GM21786 (cell line): ENCODE data around the gene PYGM.
"Not testable (repeated sequence)": the region's sequence is repeated elsewhere in the genome, so short reads cannot be mapped to it uniquely, and the experiment has no call there.

Experiments used
- ATAC-seq: cut with Tn5 transposase; IDR thresholded peaks from one replicate; pipeline ENCODE4 v1.9.1; 2021; ENCODE audit not compliant: unreplicated experiment

The PYGM gene

GRCh38 chr11:64718780-64719124 is 41.0 kb downstream of the PYGM start:
- ATAC-seq: no peak

DNA sequence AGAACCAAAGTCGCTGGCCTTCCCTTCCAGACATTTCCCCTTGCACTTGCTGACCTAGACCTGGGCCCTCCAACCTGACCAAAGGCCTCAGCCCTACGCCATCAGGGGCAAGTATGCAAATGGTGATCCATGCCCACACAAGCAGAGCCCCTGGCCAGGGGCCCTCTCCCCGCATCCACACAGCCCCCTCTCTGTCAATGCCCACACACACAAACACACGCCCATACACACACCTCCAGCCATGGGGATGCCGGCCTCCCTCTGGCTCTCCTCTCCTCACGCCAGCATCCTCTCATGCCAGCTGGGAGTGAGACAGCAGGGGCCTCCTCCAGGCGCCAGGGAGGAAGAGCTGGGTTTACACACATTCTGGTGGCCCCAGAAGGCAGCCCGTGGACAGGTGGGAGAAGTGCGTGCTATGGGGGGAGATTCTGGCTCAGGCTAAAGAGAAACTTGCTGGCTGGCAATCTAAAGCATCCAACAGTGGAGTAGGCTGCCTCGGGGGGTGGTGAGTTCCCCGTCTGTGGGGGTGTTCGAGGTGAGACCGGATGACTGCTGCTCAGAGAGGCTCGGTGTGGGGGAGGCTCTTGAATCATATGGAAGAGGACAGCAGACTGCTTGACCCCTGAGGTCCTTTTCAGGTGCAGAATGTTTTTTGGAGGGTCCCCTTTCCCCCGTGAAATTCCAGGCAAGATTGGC is 41.5 kb downstream of the PYGM start:
- no peak for ATAC-seq

DNA sequence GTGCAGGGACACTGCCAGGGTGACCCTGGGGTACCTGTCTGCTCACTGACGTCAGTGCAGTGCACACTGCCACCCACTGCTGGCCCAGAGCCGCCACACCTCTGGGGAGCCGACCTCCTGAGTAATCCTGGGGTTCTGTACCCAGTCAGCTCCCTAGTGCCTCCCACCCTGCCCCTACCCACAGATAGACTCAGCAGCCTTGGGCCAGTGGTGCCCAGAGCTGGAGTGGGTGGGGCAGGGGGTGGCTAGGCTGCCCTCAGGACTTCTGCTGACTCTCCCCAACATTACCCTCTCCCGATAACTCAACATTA is 42.6 kb downstream of the PYGM start:
- no peak for ATAC-seq

DNA sequence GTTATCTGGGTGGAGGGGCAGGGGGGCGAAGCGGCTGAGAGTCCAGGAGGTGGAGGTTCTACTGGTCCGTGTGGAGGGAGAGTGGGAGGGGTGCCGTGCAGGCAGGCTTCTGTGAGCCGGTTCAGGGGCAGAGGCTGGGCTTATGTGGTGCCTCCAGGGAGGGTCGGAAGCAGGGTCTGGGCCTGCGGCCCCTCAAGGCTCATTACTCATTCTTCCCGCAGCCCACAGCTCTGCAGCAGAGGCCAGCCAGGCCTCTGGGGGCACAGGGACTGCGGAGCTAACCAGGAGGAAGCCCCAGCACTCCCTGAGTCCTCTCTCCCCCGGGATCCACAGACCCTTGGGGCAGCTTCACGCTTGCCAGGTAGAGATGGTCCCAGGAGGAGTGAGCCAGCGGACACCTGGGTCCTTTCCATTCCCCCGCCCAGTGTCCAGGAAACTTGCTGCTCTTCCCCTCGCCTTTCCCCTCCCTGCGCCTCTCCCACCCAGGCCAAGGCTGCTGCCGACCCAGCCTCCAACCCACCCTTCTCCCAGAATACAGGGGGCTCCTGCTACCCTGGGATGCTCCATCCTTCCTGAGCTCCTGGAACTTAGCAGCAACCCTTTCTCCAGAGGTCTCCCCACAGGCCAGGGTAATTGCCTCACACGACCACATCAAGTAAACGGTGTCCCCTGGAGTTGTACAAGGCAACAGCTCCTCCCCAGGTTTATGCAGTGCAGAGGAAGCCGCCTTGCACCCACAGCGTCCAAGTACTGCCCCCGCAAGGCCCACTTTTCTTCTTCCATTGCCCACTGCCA is 43.1 kb downstream of the PYGM start:
- no peak for ATAC-seq

DNA sequence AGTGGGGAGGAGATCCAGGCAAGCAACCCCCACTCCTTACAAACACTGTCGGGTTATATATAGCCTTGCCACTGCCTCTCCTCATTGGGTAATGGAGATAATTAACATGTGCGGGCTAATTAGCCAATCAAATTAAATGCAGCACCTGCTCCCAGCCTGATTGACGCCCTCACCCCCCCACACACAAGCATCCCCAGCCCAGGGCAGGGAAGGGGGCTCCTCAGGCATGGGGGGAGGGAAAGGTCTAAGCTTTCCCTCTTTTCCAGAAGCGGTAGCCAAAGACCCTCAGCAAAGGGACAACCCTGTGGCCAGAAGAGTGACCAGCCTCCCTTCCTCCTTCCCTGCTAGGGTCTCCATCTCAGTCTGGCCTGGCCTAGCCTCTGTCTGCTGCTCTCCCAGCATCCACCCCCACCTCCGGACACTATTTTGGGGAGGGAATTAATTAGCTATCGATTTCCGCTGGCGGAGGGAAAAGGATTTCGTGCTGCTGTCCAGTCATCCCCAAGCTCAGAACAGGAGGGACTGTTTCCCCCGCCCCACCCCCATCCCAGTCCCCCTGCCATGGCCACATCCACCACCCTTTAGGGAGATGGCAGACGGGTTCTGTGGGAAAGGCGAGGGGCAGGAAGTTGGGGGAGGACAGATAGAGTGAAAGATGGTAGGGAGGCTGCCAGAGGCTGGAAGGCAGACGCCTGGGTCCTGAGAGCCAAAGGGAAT is 43.9 kb downstream of the PYGM start:
- ATAC-seq: no peak

- ATAC-seq: no peak
Observed at GRCh38 chr11:64715110-64715509, 44.7 kb downstream of the PYGM start.

- no peak for ATAC-seq
Observed at GRCh38 chr11:64714666-64715065, 45.1 kb downstream of the PYGM start.

GRCh38 chr11:64713781-64714363 is 45.9 kb downstream of the PYGM start:
- ATAC-seq: no peak

DNA sequence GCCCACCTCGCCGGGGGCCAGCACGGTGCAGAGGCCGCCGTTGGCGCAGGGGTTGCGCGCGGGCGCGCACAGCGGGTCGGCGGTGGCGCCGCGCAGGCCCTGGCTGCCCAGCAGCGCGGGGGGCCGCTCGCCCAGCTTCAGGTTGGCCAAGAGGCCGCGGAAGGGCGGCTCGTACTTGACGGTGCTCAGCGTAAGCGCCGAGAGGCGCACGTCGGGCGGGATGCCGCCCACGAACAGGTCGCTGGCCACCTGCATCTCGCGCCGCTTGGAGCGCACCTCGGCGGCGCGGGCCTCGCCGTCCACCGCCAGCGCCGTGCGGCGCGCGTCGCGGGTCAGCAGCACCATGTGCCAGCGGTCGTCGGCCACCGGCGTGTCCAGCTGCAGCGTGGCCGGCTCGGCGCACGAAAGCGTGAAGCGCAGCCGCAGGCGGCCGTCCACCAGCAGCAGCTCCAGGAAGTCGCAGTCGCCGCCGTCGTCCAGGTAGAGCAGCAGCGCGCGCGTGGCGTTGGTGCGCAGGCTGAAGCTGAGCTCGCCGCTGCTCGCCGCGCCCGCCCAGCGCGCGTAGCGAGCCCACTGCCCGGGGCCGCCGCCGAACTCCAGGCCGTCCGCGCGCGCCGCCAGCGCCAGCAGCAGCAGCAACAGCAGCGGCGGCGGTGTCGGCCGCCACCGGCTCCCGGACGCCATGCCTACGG is 46.6 kb downstream of the PYGM start:
- ATAC-seq: no peak

- ATAC-seq: no peak
Observed at GRCh38 chr11:64712430-64713015, 47.3 kb downstream of the PYGM start.

GRCh38 chr11:64711956-64712362 is 47.8 kb downstream of the PYGM start:
- no peak for ATAC-seq

DNA sequence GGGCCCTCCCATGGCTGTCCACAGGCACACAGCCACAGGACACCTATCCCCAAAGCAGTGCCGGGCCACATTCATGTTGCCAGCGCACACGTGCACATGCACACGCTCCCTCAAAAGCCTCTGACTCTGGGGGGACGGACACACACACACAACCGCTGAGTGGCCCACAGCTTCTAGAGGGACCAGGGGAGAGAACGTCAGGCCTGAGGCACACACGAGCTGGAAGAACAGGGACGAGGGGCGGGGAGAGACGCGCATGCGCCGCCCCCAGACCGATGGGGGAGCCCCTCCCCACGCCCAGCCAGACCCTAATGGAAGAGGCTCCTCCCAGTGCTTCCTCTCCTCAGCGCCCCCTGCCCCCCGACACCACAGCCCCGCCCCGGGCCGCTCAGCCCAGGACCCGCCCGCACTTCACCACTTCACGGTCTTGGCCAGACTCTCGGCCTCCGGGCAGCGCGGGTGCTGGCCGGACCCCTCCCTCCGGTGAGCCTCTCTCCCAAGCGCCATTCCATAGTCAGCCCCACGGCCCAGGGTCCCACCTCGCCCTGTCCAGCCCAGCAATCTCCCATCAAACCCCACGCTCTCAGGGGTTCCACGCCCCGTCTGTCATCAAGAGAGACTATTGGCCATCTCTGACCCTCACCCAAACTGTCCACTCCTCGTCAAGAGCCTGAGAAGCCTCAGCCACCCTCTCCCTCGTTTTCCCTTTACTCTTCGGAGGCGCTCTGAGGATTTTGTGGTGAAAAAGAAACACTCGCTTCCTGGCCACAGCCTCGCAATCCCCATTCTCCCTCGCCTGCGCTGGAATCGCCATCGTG is 48.4 kb downstream of the PYGM start:
- ATAC-seq: no peak

- ATAC-seq: no peak
Observed at GRCh38 chr11:64710418-64711137, 49.2 kb downstream of the PYGM start.

- no peak for ATAC-seq
Observed at GRCh38 chr11:64705501-64705900, 54.3 kb downstream of the PYGM start.

DNA sequence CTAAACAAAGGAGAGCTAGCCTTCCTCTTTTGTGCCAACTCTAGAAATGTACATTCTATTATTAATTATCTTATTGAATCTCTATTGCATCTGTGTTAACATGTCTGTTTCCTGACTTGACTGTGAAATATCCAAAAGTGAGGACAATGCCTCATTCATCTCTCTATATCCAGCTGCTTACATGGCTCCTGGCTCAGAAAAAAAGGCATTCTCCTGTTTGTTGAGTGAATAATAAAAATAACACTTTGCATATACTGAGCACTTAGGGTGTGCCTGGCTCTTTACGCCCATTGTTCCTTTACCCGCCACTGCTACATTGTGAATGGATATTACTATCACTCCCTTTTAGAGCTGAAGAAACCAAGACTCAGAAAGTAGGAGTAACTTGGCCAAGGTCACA is 56.7 kb downstream of the PYGM start:
- no peak for ATAC-seq

DNA sequence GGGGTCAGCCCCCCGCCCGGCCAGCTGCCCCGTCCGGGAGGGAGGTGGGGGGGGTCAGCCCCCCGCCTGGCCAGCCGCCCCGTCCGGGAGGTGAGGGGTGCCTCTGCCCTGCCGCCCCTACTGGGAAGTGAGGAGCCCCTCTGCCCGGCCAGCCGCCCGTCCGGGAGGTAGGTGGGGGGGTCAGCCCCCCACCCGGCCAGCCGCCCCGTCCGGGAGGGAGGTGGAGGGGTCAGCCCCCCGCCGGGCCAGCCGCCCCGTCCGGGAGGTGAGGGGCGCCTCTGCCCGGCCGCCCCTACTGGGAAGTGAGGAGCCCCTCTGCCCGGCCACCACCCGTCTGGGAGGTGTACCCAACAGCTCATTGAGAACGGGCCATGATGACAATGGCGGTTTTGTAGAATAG is 57.8 kb downstream of the PYGM start:
- not testable (repeated sequence) for ATAC-seq

GRCh38 chr11:64698427-64698826 is 61.3 kb downstream of the PYGM start:
- no peak for ATAC-seq

DNA sequence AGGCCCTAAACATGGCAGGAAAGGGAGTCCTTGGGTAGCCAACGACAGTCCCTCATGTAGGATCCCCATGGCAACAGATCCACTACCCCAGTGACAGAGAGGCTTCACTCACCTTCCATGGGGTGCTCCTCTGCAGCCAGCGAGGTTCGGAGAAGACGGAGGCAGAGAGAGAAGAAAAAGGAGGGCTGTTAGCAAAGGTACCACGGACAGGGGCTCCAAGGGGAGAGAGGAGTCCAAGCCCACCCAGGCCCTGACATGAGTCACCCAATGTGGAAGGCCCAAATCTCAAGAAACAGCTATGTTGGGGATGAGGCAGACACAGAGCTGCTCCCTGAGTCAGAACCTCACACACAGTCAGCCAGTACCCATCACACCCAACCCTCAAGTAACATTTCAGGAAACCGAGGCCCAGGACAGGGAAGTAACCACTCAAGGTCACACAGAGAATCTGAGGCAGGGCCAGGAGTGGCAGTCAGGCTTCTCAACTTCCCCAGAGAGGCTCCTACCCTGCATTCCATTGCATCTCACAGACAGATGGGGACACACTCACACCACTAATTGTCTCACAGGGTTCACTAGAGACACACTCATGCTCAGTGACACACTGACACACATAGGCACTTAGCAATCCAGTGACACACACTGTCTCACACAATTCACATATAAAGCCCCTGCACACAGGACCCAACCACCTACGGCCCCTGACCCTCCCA is 62.0 kb downstream of the PYGM start:
- ATAC-seq: no peak
